OCI-LY1 (cell line): Measurements from ENCODE around the gene HOXB7.

Source experiments
- H2AFZ ChIP-seq: fragments of 200-600 bp; sonication (generic), shearing (Covaris generic); 2 replicates; pipeline ENCODE4 v1.6.0; 2014; ENCODE audit warnings: antibody characterized with exemption, mild to moderate bottlenecking, low read length
- H3F3A ChIP-seq: fragments of 200-600 bp; sonication (generic), shearing (Covaris generic); 2 replicates; pipeline ENCODE4 v1.6.0; 2014; ENCODE audit warnings: mild to moderate bottlenecking, antibody characterized with exemption, low read length, moderate library complexity; ENCODE audit not compliant: insufficient read depth
- H3K27ac ChIP-seq: fragments of 200-600 bp; sonication (generic); 2 replicates; pipeline ENCODE4 v1.5.1; 2014; ENCODE audit warnings: low read length, mixed run types, mild to moderate bottlenecking, low read depth; ENCODE audit not compliant: poor library complexity, severe bottlenecking
- H3K27me3 ChIP-seq: fragments of 200-600 bp; sonication (generic); 2 replicates; pipeline ENCODE4 v1.6.0; 2014; ENCODE audit warnings: antibody characterized with exemption, mild to moderate bottlenecking, low read length, moderate library complexity; ENCODE audit not compliant: insufficient read depth
- H3K36me3 ChIP-seq: fragments of 200-600 bp; sonication (generic); 2 replicates; pipeline ENCODE4 v1.6.1; 2014; ENCODE audit warnings: mild to moderate bottlenecking, antibody characterized with exemption, low read length, moderate library complexity, mixed read lengths; ENCODE audit not compliant: insufficient read depth
- H3K4me1 ChIP-seq: fragments of 200-600 bp; sonication (generic); 2 replicates; pipeline ENCODE4 v1.5.1; 2014; ENCODE audit warnings: mild to moderate bottlenecking, low read length, moderate library complexity; ENCODE audit not compliant: insufficient read depth, severe bottlenecking
- H3K4me2 ChIP-seq: fragments of 200-600 bp; sonication (generic), shearing (Covaris generic); 2 replicates; pipeline ENCODE4 v1.6.1; 2014; ENCODE audit warnings: low read length
- H3K4me3 ChIP-seq: fragments of 200-600 bp; sonication (generic); 2 replicates; pipeline ENCODE4 v1.5.1; 2014; ENCODE audit warnings: low read length, low read depth, mild to moderate bottlenecking, mixed read lengths; ENCODE audit not compliant: poor library complexity, severe bottlenecking
- H3K79me2 ChIP-seq: fragments of 200-600 bp; shearing (Covaris generic); 2 replicates; pipeline ENCODE4 v1.6.1; 2016; ENCODE audit warnings: mixed run types, low read length, mixed read lengths; ENCODE audit not compliant: insufficient read depth
- H3K9ac ChIP-seq: fragments of 200-600 bp; sonication (generic), shearing (Covaris generic); 2 replicates; pipeline ENCODE4 v1.6.1; 2014; ENCODE audit warnings: mild to moderate bottlenecking, low read length, mixed read lengths
- H3K9me2 ChIP-seq: fragments of 200-600 bp; sonication (generic), shearing (Covaris generic); 2 replicates; pipeline ENCODE4 v1.6.1; 2014; ENCODE audit warnings: low read depth, mild to moderate bottlenecking, low read length, mixed read lengths
- H3K9me3 ChIP-seq: fragments of 200-600 bp; shearing (Covaris generic); 2 replicates; pipeline ENCODE4 v1.6.1; 2014; ENCODE audit warnings: low read length, mixed read lengths
- H4K20me1 ChIP-seq: fragments of 200-600 bp; sonication (generic), shearing (Covaris generic); 2 replicates; pipeline ENCODE4 v1.6.0; 2016; ENCODE audit warnings: mild to moderate bottlenecking, low read length; ENCODE audit not compliant: insufficient read depth
- EZH2 ChIP-seq: fragments of 200-600 bp; sonication (generic), shearing (Covaris generic); IDR thresholded peaks from 2 replicates; pipeline ENCODE4 v1.8.0; 2017; ENCODE audit warnings: borderline replicate concordance, mixed run types, mild to moderate bottlenecking, antibody characterized with exemption, low read length, moderate library complexity, mixed read lengths
- TF ChIP-seq, protein P1 (sequence below): fragments of 200-600 bp; sonication (generic), shearing (Covaris generic); IDR thresholded peaks from 2 replicates; pipeline ENCODE4 v1.5.1; 2017; ENCODE audit warnings: mild to moderate bottlenecking, antibody characterized with exemption, low read length, moderate library complexity, mixed read lengths

The HOXB7 gene

DNA sequence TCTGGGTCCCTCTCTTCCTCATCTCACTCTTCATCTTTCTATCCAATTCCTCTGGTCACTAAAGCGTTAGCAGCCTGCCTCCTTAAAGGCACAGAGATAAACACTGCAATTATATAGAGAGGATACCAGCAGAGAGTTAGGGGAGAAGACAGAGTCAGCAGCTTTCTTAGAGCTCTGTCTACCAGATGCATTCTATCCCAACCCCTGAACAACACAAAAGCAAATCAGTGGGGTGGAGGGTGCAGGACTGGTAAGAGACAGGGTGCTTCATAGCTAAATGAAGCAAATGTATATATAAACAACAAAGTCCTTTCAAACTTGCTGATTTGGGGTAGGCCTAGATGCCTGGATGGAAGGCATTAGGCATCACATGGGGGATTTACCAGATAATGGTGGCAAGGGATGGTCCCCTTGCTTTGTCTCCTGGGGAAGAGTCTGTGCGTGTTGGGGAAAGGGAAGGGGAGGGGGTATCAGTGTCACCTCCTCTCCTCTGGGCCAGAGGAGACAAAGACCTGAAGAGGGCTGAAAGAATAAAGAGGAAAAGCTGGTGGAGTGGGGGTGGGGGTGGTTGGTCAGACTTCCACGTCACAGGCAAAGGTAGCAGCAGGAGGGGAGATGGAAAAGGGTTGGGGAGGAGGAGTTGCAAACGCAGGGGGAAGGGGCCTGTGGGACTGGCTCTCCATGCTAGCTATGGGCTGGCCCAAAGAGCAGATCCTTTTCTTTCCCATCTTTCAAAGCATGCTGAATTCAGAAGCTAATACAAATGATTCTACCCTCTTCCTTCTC is 44.7 kb downstream of the HOXB7 start:
- Histone ChIP-seq H3K4me3 (no peak overlapping the region), H3K9me3 (no peaks in the 10 kb centered on the region), H3K27ac (no peak overlapping the region), H3K4me1 (no peaks in the 10 kb centered on the region), H4K20me1 (no peaks in the 10 kb centered on the region), H3K9ac (no peak overlapping the region), H3K4me2 (no peak overlapping the region), H3K27me3 (no peaks in the 10 kb centered on the region), H3K9me2 (no peaks in the 10 kb centered on the region), H3K79me2 (no peaks in the 10 kb centered on the region), H3F3A (no peaks in the 10 kb centered on the region), H3K36me3 (no peaks in the 10 kb centered on the region), H2AFZ (no peak overlapping the region)
- TF ChIP-seq, protein P1, sequence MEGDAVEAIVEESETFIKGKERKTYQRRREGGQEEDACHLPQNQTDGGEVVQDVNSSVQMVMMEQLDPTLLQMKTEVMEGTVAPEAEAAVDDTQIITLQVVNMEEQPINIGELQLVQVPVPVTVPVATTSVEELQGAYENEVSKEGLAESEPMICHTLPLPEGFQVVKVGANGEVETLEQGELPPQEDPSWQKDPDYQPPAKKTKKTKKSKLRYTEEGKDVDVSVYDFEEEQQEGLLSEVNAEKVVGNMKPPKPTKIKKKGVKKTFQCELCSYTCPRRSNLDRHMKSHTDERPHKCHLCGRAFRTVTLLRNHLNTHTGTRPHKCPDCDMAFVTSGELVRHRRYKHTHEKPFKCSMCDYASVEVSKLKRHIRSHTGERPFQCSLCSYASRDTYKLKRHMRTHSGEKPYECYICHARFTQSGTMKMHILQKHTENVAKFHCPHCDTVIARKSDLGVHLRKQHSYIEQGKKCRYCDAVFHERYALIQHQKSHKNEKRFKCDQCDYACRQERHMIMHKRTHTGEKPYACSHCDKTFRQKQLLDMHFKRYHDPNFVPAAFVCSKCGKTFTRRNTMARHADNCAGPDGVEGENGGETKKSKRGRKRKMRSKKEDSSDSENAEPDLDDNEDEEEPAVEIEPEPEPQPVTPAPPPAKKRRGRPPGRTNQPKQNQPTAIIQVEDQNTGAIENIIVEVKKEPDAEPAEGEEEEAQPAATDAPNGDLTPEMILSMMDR, result no peak
- no peak for TF ChIP-seq EZH2

DNA sequence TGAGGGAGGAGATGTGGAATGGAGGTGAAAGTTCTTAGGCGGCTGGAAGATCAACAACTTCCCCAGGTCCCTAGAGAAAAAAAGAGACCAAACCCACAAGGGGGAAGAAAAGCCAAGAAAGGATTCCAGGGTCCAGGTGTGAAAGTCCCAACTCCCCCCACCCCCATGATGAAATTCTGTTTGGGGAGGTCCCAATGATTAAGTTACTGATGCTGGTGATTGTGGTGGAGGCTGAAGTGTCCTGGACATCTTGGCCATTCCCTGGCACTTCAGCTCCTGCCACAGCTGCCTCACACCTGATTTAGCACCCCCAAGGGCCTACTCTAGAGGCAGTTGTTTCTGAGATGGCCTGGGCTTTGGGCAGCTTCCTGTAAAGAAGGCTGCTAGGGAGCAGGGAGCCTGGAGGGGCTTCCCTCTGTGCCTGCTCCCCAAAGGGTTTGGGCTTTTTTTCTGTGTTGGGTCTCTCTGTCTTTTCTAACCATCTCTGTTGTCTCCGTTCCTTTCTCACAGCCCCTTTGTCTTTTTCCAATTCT is 45.7 kb downstream of the HOXB7 start:
- Histone ChIP-seq H3K79me2 (no peaks in the 10 kb centered on the region), H3K9ac (no peak overlapping the region), H3K4me1 (no peaks in the 10 kb centered on the region), H3K9me2 (no peaks in the 10 kb centered on the region), H3K9me3 (no peaks in the 10 kb centered on the region), H3F3A (no peaks in the 10 kb centered on the region), H3K27ac (no peak overlapping the region), H2AFZ (no peak overlapping the region), H4K20me1 (no peaks in the 10 kb centered on the region), H3K4me2 (no peak overlapping the region), H3K4me3 (no peak overlapping the region), H3K36me3 (no peaks in the 10 kb centered on the region), H3K27me3 (no peaks in the 10 kb centered on the region)
- no peak for TF ChIP-seq EZH2
- TF ChIP-seq, protein P1, result no peak

DNA sequence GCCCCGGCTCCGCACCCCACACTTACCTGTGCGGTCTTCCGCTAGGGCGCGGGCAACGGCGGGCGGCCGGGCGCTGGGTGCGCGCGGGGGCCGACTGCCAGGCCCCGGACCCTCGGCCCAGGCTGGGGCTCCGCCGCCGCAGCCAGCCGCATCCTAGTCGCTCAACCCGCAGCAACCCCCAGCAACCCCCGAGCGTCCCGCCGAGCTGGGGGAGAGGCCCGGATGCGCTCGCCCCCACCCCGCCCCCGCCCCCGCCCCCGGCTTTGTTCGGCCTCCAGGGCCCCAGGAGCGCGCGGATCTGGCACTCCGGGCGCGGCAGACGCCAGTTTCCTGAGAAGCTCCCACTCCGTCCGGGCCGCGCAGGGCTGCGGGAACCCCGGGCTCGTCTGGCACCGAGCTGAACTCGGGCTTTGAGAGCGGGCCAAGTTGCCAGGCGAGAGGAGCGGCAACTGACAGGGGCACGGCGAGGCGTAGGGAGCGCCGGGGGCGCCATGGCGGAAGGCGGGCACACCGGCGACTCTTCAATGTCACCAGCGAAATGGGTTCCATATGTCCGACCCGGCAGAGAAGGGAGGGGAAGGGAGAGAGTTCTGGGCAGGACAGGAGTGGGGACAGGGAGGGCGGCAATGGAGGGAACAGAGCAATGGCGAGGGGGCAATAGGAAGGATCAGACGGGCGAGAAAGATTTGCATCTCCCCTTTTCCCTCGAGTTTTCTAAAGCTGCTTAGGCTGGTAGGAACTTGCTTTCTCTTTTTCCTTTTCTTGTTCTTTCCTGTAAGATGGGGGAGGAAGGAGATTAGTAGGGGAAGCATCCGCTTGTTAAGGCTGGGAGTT is 46.4 kb downstream of the HOXB7 start:
- no peaks in the 10 kb centered on the region for H3F3A ChIP-seq
- no peaks in the 10 kb centered on the region for H3K36me3 ChIP-seq
- H3K4me2 ChIP-seq, result no peak overlapping the region
- no peaks in the 10 kb centered on the region for H3K79me2 ChIP-seq
- no peaks in the 10 kb centered on the region; the same call in 1 of the 2 replicates for H3K27me3 ChIP-seq
- H3K9me2 ChIP-seq, result no peaks in the 10 kb centered on the region
- H3K9me3 ChIP-seq, result no peaks in the 10 kb centered on the region
- no peak overlapping the region for H2AFZ ChIP-seq
- H3K27ac ChIP-seq, result no peak overlapping the region
- no peak overlapping the region for H3K4me3 ChIP-seq
- H3K4me1 ChIP-seq, result no peaks in the 10 kb centered on the region
- TF ChIP-seq, protein P1, result no peak
- no peak for TF ChIP-seq EZH2
- H3K9ac ChIP-seq, result no peak overlapping the region
- no peaks in the 10 kb centered on the region for H4K20me1 ChIP-seq
